HL-60 (cell line): ENCODE data around the gene UBAP1L.

Source experiments
- DNase-seq, 2 experiments: peaks; one replicate each; pipeline ENCODE4 v3.0.0-alpha.2; 2010 to 2020; ENCODE audit warnings: low read depth in 1 of 2, low spot score in 1 of 2
- H3K27ac ChIP-seq: fragments of 250-450 bp; sonication (Bioruptor Pico); replicated peaks from 2 replicates; pipeline ENCODE4 v1.5.1; 2020; ENCODE audit warnings: mild to moderate bottlenecking, moderate library complexity
- H3K27me3 ChIP-seq: fragments of 250-450 bp; sonication (Bioruptor Pico); 2 replicates; pipeline ENCODE4 v1.5.1; 2021; ENCODE audit warnings: mild to moderate bottlenecking, moderate library complexity; ENCODE audit not compliant: insufficient read depth, poor library complexity, severe bottlenecking
- H3K4me3 ChIP-seq: replicated peaks from 2 replicates; pipeline ENCODE4 v1.5.1; 2011; ENCODE audit warnings: mild to moderate bottlenecking, control low read depth, low read length; ENCODE audit not compliant: insufficient read depth
- CTCF ChIP-seq: IDR thresholded peaks from one replicate; pipeline ENCODE4 v1.5.1; 2011; ENCODE audit warnings: low read length, control low read depth, inconsistent platforms; ENCODE audit not compliant: insufficient read depth
- GABPA ChIP-seq: IDR thresholded peaks from 2 replicates; pipeline ENCODE4 v1.6.1; 2012; ENCODE audit warnings: low read depth
- POLR2AphosphoS5 ChIP-seq: IDR thresholded peaks from 2 replicates; pipeline ENCODE4 v1.6.1; 2012; ENCODE audit warnings: low read depth
- REST ChIP-seq: IDR thresholded peaks from 2 replicates; pipeline ENCODE4 v1.6.1; 2012; ENCODE audit warnings: low read depth; ENCODE audit not compliant: insufficient replicate concordance
- SPI1 ChIP-seq: IDR thresholded peaks from 2 replicates; pipeline ENCODE4 v1.6.1; 2012; ENCODE audit warnings: low read depth, mild to moderate bottlenecking, borderline replicate concordance

Gene UBAP1L

GRCh38 chr15:65130941-65131340, 15.9 kb upstream of the UBAP1L start:
- TF ChIP-seq CTCF, result no peak
- no peak for TF ChIP-seq REST
- TF ChIP-seq POLR2AphosphoS5, result no peak
- no peak for TF ChIP-seq SPI1
- no peak for TF ChIP-seq GABPA
- no peak for DNase-seq
- no peaks in the 10 kb centered on the region for H3K27me3 ChIP-seq
- no peak overlapping the region for H3K4me3 ChIP-seq
- no peak overlapping the region for H3K27ac ChIP-seq

- H3K27me3 ChIP-seq, result no peaks in the 10 kb centered on the region
- H3K27ac ChIP-seq, result no peak overlapping the region
Measured at GRCh38 chr15:65115542-65115941, 542 bp upstream of the UBAP1L start.

GRCh38 chr15:65110676-65111292, 4.2 kb downstream of the UBAP1L start:
- Histone ChIP-seq H3K27me3 (no peaks in the 10 kb centered on the region), H3K4me3 (no peak overlapping the region), H3K27ac (no peak overlapping the region)
- DNase-seq, result no peak
- TF ChIP-seq GABPA (no peak), POLR2AphosphoS5 (no peak), CTCF (no peak), REST (no peak), SPI1 (no peak)

More at GRCh38 chr15:65115542-65115941, 542 bp upstream of the UBAP1L start:
- TF ChIP-seq SPI1 (no peak), POLR2AphosphoS5 (no peak)
- no peak for DNase-seq
- no peak overlapping the region for H3K4me3 ChIP-seq

GRCh38 chr15:65106011-65106590, 8.9 kb downstream of the UBAP1L start:
- no peak for TF ChIP-seq GABPA
- TF ChIP-seq SPI1, result no peak
- no peak for TF ChIP-seq POLR2AphosphoS5
- no peak for TF ChIP-seq CTCF
- no peak for TF ChIP-seq REST
- Histone ChIP-seq H3K4me3 (no peak overlapping the region), H3K27me3 (no peaks in the 10 kb centered on the region), H3K27ac (no peak overlapping the region)
- DNase-seq, result no peak
